ENCODE data around the gene KIF3C. TPM values are rescaled to one million over a fixed set of nuclear protein-coding genes. Genes with fewer than 3 reads are reported as not detected.
A peak's percentile ranks its signal among the peaks of the same experiment; 100 is the strongest.

The KIF3C gene
- total and polyA plus RNA-seq, 9 of the 15 experiments (the other 6 are each of a cell fraction or from before 2014, with no cell fraction given): 0.69 to 6.7 (median 3.3) TPM

DNA sequence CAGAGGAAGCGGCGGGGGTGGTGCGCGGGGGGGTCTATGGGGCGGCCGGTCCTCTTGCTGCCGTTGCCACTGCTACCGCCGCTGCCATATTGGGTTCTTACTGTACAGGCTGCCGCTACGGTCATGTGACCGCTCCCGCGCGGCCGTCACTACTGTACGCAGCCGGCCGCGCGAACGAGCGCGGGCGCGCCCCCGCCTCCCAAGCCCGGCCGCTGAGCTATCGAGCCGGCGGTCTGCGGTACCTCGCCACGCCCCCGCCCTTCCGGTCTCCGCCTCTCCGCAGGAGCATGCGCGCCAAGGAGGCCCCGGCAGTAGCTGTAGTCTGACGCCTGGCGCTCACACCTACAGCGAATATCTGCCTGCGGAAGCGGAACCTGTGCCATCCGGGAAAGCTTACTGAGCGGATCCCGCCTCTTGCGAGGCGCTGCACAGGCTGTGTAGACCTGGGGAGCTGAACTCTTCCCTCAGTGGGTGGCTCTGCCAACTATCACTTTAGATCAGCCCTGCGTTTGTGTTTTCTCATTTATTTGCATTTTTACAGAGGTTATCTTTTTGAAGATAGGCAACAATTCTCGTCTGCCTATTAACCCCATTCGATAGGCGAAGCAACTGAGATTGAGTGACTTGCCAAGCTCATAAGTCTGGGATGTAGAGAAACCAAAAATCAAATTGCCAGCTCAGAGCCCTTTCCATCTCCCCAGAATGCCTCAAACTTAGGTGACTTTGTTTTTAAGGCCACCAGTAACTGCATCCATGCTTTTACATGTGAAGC is 103.8 kb downstream of the KIF3C start, which contains the start of gene ASXL2 (continued):
- TF ChIP-seq, protein P1, sequence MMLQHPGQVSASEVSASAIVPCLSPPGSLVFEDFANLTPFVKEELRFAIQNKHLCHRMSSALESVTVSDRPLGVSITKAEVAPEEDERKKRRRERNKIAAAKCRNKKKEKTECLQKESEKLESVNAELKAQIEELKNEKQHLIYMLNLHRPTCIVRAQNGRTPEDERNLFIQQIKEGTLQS (IDR thresholded peaks at IDR 0.05): no peak
- TF ChIP-seq, protein P1 (CRISPR knock-in tag; conservative IDR thresholded peaks at IDR 0.05): peak; percentile 53; the same call in 1 of the 2 replicates
- TF ChIP-seq, protein P2, sequence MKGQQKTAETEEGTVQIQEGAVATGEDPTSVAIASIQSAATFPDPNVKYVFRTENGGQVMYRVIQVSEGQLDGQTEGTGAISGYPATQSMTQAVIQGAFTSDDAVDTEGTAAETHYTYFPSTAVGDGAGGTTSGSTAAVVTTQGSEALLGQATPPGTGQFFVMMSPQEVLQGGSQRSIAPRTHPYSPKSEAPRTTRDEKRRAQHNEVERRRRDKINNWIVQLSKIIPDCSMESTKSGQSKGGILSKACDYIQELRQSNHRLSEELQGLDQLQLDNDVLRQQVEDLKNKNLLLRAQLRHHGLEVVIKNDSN (CRISPR knock-in tag; IDR thresholded peaks at IDR 0.05): peak; percentile 90
- TF ChIP-seq, protein P3, sequence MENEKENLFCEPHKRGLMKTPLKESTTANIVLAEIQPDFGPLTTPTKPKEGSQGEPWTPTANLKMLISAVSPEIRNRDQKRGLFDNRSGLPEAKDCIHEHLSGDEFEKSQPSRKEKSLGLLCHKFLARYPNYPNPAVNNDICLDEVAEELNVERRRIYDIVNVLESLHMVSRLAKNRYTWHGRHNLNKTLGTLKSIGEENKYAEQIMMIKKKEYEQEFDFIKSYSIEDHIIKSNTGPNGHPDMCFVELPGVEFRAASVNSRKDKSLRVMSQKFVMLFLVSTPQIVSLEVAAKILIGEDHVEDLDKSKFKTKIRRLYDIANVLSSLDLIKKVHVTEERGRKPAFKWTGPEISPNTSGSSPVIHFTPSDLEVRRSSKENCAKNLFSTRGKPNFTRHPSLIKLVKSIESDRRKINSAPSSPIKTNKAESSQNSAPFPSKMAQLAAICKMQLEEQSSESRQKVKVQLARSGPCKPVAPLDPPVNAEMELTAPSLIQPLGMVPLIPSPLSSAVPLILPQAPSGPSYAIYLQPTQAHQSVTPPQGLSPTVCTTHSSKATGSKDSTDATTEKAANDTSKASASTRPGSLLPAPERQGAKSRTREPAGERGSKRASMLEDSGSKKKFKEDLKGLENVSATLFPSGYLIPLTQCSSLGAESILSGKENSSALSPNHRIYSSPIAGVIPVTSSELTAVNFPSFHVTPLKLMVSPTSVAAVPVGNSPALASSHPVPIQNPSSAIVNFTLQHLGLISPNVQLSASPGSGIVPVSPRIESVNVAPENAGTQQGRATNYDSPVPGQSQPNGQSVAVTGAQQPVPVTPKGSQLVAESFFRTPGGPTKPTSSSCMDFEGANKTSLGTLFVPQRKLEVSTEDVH (IDR thresholded peaks at IDR 0.05; ENCODE audit: low read depth, partially characterized antibody): peak; percentile 56
- TF ChIP-seq, protein P4, sequence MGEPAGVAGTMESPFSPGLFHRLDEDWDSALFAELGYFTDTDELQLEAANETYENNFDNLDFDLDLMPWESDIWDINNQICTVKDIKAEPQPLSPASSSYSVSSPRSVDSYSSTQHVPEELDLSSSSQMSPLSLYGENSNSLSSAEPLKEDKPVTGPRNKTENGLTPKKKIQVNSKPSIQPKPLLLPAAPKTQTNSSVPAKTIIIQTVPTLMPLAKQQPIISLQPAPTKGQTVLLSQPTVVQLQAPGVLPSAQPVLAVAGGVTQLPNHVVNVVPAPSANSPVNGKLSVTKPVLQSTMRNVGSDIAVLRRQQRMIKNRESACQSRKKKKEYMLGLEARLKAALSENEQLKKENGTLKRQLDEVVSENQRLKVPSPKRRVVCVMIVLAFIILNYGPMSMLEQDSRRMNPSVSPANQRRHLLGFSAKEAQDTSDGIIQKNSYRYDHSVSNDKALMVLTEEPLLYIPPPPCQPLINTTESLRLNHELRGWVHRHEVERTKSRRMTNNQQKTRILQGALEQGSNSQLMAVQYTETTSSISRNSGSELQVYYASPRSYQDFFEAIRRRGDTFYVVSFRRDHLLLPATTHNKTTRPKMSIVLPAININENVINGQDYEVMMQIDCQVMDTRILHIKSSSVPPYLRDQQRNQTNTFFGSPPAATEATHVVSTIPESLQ (CRISPR knock-in tag; IDR thresholded peaks at IDR 0.05): 0 out of 2 replicates have a peak, but pooled peaks have one; percentile 78
- TF ChIP-seq ELF1 (tag; IDR thresholded peaks at IDR 0.05): peak; percentile 87
- TF ChIP-seq, protein P5, sequence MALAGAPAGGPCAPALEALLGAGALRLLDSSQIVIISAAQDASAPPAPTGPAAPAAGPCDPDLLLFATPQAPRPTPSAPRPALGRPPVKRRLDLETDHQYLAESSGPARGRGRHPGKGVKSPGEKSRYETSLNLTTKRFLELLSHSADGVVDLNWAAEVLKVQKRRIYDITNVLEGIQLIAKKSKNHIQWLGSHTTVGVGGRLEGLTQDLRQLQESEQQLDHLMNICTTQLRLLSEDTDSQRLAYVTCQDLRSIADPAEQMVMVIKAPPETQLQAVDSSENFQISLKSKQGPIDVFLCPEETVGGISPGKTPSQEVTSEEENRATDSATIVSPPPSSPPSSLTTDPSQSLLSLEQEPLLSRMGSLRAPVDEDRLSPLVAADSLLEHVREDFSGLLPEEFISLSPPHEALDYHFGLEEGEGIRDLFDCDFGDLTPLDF (CRISPR knock-in tag; IDR thresholded peaks at IDR 0.05): peak; percentile 66
- peak; percentile 63; the same call in 1 of the 2 replicates for TF ChIP-seq SPI1 (IDR thresholded peaks at IDR 0.05; ENCODE audit: borderline replicate concordance, low read depth, low read length)
- TF ChIP-seq TAF9B (IDR thresholded peaks at IDR 0.05; ENCODE audit: partially characterized antibody): peak; percentile 67
- TF ChIP-seq ZNF699 (CRISPR knock-in tag; IDR thresholded peaks at IDR 0.05; ENCODE audit: insufficient replicate concordance): no peak
- peak; percentile 15; the same call in 1 of the 2 replicates for TF ChIP-seq FOXP1 (CRISPR knock-in tag; IDR thresholded peaks at IDR 0.05)
- TF ChIP-seq CHD4 (IDR thresholded peaks at IDR 0.05; ENCODE audit: insufficient read depth, insufficient replicate concordance, low read depth, low read length, poor library complexity, severe bottlenecking): no peak
- TF ChIP-seq RBFOX2 (IDR thresholded peaks at IDR 0.05; ENCODE audit: low read depth, low read length): peak; percentile 84
- TF ChIP-seq, protein P6, sequence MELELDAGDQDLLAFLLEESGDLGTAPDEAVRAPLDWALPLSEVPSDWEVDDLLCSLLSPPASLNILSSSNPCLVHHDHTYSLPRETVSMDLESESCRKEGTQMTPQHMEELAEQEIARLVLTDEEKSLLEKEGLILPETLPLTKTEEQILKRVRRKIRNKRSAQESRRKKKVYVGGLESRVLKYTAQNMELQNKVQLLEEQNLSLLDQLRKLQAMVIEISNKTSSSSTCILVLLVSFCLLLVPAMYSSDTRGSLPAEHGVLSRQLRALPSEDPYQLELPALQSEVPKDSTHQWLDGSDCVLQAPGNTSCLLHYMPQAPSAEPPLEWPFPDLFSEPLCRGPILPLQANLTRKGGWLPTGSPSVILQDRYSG (tag; conservative IDR thresholded peaks at IDR 0.05; ENCODE audit: low read depth): peak; percentile 53; the same call in 1 of the 2 replicates
- peak; percentile 88 for TF ChIP-seq KLF1 (tag; IDR thresholded peaks at IDR 0.05)
- peak in 1 of 2 experiments; percentile 70; a peak in 1 of 3 replicates for TF ChIP-seq CBX3 (IDR thresholded peaks at IDR 0.05; ENCODE audit: borderline replicate concordance in 1 of 2, low read length in 2 of 2)
